Neuron (in vitro differentiated cells): ENCODE data around the gene COL11A2.

Experiments
- H2AFZ ChIP-seq: one replicate; pipeline ENCODE4 v1.6.1; 2013; ENCODE audit warnings: low read depth, mild to moderate bottlenecking, inconsistent platforms, low read length, moderate library complexity
- H3K27me3 ChIP-seq: one replicate; pipeline ENCODE4 v1.6.1; 2013; ENCODE audit warnings: low read length; ENCODE audit not compliant: insufficient read depth
- H3K36me3 ChIP-seq: one replicate; pipeline ENCODE4 v1.6.1; 2013; ENCODE audit warnings: low read length; ENCODE audit not compliant: insufficient read depth
- H3K4me1 ChIP-seq: one replicate; pipeline ENCODE4 v1.6.1; 2013; ENCODE audit warnings: low read length; ENCODE audit not compliant: insufficient read depth
- H3K4me3 ChIP-seq: 2 replicates; pipeline ENCODE4 v1.5.1; 2013; ENCODE audit warnings: mild to moderate bottlenecking, low read length, moderate library complexity
- H3K9me3 ChIP-seq: one replicate; pipeline ENCODE4 v1.6.1; 2013; ENCODE audit warnings: low read length

The COL11A2 gene

GRCh38 chr6:33183071-33183683 lies 9.1 kb downstream of the COL11A2 start:
- H2AFZ ChIP-seq: no peak overlapping the region
- no peaks in the 10 kb centered on the region for H3K9me3 ChIP-seq
- peaks cover 2% of the 10 kb centered on the region for H3K27me3 ChIP-seq

GRCh38 chr6:33181141-33181540 lies 11.1 kb downstream of the COL11A2 start:
- Histone ChIP-seq H3K9me3 (no peaks in the 10 kb centered on the region), H3K36me3 (no peaks in the 10 kb centered on the region), H2AFZ (no peak overlapping the region), H3K27me3 (peaks cover 2% of the 10 kb centered on the region), H3K4me1 (no peaks in the 10 kb centered on the region), H3K4me3 (no peak overlapping the region)

More at GRCh38 chr6:33183071-33183683, 9.1 kb downstream of the COL11A2 start:
- Histone ChIP-seq H3K36me3 (no peaks in the 10 kb centered on the region), H3K4me1 (no peaks in the 10 kb centered on the region), H3K4me3 (no peak overlapping the region)

- H3K9me3 ChIP-seq: no peaks in the 10 kb centered on the region
- no peak overlapping the region for H3K4me3 ChIP-seq
- H2AFZ ChIP-seq: no peak overlapping the region
- no peaks in the 10 kb centered on the region for H3K4me1 ChIP-seq
- H3K27me3 ChIP-seq: no peaks in the 10 kb centered on the region
- H3K36me3 ChIP-seq: no peaks in the 10 kb centered on the region
Observed at GRCh38 chr6:33178755-33179475, 13.4 kb downstream of the COL11A2 start.

GRCh38 chr6:33177552-33178446 lies 14.5 kb downstream of the COL11A2 start:
- Histone ChIP-seq H3K4me1 (no peaks in the 10 kb centered on the region), H2AFZ (no peak overlapping the region), H3K36me3 (no peaks in the 10 kb centered on the region), H3K27me3 (no peaks in the 10 kb centered on the region), H3K4me3 (no peak overlapping the region), H3K9me3 (no peaks in the 10 kb centered on the region)

GRCh38 chr6:33176906-33177305 lies 15.4 kb downstream of the COL11A2 start:
- H3K36me3 ChIP-seq: no peaks in the 10 kb centered on the region
- H3K4me3 ChIP-seq: no peak overlapping the region
- no peaks in the 10 kb centered on the region for H3K27me3 ChIP-seq
- no peak overlapping the region for H2AFZ ChIP-seq
- H3K4me1 ChIP-seq: no peaks in the 10 kb centered on the region
- no peaks in the 10 kb centered on the region for H3K9me3 ChIP-seq

GRCh38 chr6:33175436-33176069 lies 16.7 kb downstream of the COL11A2 start:
- Histone ChIP-seq H3K4me3 (no peak overlapping the region), H3K36me3 (no peaks in the 10 kb centered on the region), H3K27me3 (no peaks in the 10 kb centered on the region), H2AFZ (no peak overlapping the region), H3K9me3 (no peaks in the 10 kb centered on the region), H3K4me1 (no peaks in the 10 kb centered on the region)

GRCh38 chr6:33174784-33175183 lies 17.5 kb downstream of the COL11A2 start:
- Histone ChIP-seq H3K27me3 (no peaks in the 10 kb centered on the region), H3K36me3 (no peaks in the 10 kb centered on the region), H3K9me3 (no peaks in the 10 kb centered on the region), H2AFZ (no peak overlapping the region), H3K4me3 (no peak overlapping the region), H3K4me1 (no peaks in the 10 kb centered on the region)

- Histone ChIP-seq H3K9me3 (no peaks in the 10 kb centered on the region), H3K4me3 (no peak overlapping the region), H3K4me1 (no peaks in the 10 kb centered on the region), H3K36me3 (no peaks in the 10 kb centered on the region), H2AFZ (no peak overlapping the region), H3K27me3 (no peaks in the 10 kb centered on the region)
Observed at GRCh38 chr6:33173535-33174180, 18.6 kb downstream of the COL11A2 start.

- Histone ChIP-seq H3K27me3 (no peaks in the 10 kb centered on the region), H3K4me1 (no peaks in the 10 kb centered on the region), H2AFZ (no peak overlapping the region), H3K36me3 (no peaks in the 10 kb centered on the region), H3K4me3 (no peak overlapping the region), H3K9me3 (no peaks in the 10 kb centered on the region)
Observed at GRCh38 chr6:33172688-33173534, 19.4 kb downstream of the COL11A2 start.

GRCh38 chr6:33171880-33172687 lies 20.2 kb downstream of the COL11A2 start:
- H2AFZ ChIP-seq: no peak overlapping the region
- H3K4me1 ChIP-seq: no peaks in the 10 kb centered on the region
- no peaks in the 10 kb centered on the region for H3K9me3 ChIP-seq
- H3K36me3 ChIP-seq: no peaks in the 10 kb centered on the region
- no peaks in the 10 kb centered on the region for H3K27me3 ChIP-seq
- no peak overlapping the region for H3K4me3 ChIP-seq

- no peaks in the 10 kb centered on the region for H3K36me3 ChIP-seq
- no peak overlapping the region for H3K4me3 ChIP-seq
- no peaks in the 10 kb centered on the region for H3K4me1 ChIP-seq
- H3K27me3 ChIP-seq: no peaks in the 10 kb centered on the region
- no peaks in the 10 kb centered on the region for H3K9me3 ChIP-seq
- H2AFZ ChIP-seq: no peak overlapping the region
Observed at GRCh38 chr6:33171016-33171879, 21.0 kb downstream of the COL11A2 start.
